Measurements from ENCODE around the gene EDRF1. TPM values are rescaled to one million over a fixed set of nuclear protein-coding genes. Genes with fewer than 3 reads are reported as not detected.

Gene EDRF1
- total and polyA plus RNA-seq, 2 of the 4 experiments (the other 2 are of a cell fraction), result 17.0 to 24.9 TPM

GRCh38 chr10:125774581-125775191 is 55.2 kb downstream of the EDRF1 start:
- Histone ChIP-seq H2BK120ac (ENCODE audit: low read depth, low read length) (no peak overlapping the region), H3K27me3 (ENCODE audit: control insufficient read depth, insufficient read depth, low read length) (peaks cover 3% of the 10 kb centered on the region; the same call in 1 of the 2 replicates), H3K23ac (ENCODE audit: low read depth, low read length) (no peak overlapping the region), H3K56ac (ENCODE audit: extremely low read depth, insufficient read depth, low read length) (no peak overlapping the region), H4K5ac (ENCODE audit: low read depth, low read length) (no peak overlapping the region), H2BK20ac (ENCODE audit: low read depth, low read length) (no peak overlapping the region), H3K9me1 (ENCODE audit: insufficient read depth, low read length) (no peaks in the 10 kb centered on the region), H4K91ac (ENCODE audit: insufficient read depth, low read depth, low read length) (no peak overlapping the region), H3K18ac (ENCODE audit: low read depth, low read length) (no peak overlapping the region), H3K36me3 (ENCODE audit: control insufficient read depth, insufficient read depth, low read length) (no peaks in the 10 kb centered on the region), H4K20me1 (ENCODE audit: insufficient read depth, low read length) (no peaks in the 10 kb centered on the region), H3K9ac (ENCODE audit: low read depth, low read length) (no peak overlapping the region), H2AFZ (replicated peaks; ENCODE audit: low read length, poor library complexity) (peak overlapping the region; percentile 9), H3K4me2 (ENCODE audit: low read depth, low read length) (no peak overlapping the region), H3K14ac (replicated peaks; ENCODE audit: low read depth, low read length) (no peak overlapping the region), H2BK15ac (ENCODE audit: low read depth, low read length) (no peak overlapping the region), H2AK5ac (ENCODE audit: low read depth, low read length) (no peak overlapping the region), H2AK9ac (replicated peaks; ENCODE audit: low read depth, low read length, poor library complexity) (no peak overlapping the region), H3K4me3 (ENCODE audit: insufficient read depth, low read depth, low read length) (no peak overlapping the region), H3K9me3 (ENCODE audit: control insufficient read depth, insufficient read depth, low read length) (no peaks in the 10 kb centered on the region), H3K79me1 (ENCODE audit: low read depth in 1 of 2, low read length in 2 of 2) (no peaks in the 10 kb centered on the region), H4K8ac (ENCODE audit: low read depth in 2 of 2, low read length in 2 of 2) (no peak overlapping the region), H3K27ac (ENCODE audit: insufficient read depth, low read length) (no peak overlapping the region), H3K4ac (ENCODE audit: low read depth, low read length) (no peak overlapping the region), H3K4me1 (ENCODE audit: control insufficient read depth, insufficient read depth, low read length) (no peaks in the 10 kb centered on the region), H2BK5ac (ENCODE audit: low read depth, low read length, poor library complexity, severe bottlenecking) (no peak overlapping the region)
- ChIA-PET POLR2A (ENCODE audit: unreplicated experiment) (interaction anchor here (0.6 kb wide), 1 partner anchor 689 kb away, joined by 4 read pairs; no protein-coding TSS in a partner anchor), CTCF (no interaction called here)
- TF ChIP-seq RFX5 (IDR thresholded peaks at IDR 0.05; ENCODE audit: low read depth, low read length) (no peak), MXI1 (IDR thresholded peaks at IDR 0.05; ENCODE audit: borderline replicate concordance, low read depth, low read length) (no peak), FOS (IDR thresholded peaks at IDR 0.05; ENCODE audit: low read depth, low read length) (no peak), USF2 (IDR thresholded peaks at IDR 0.05; ENCODE audit: low read depth, low read length) (no peak), MAFK (IDR thresholded peaks at IDR 0.05; ENCODE audit: low read depth, low read length) (no peak), RCOR1 (IDR thresholded peaks at IDR 0.05; ENCODE audit: insufficient replicate concordance, low read length) (no peak), CEBPB (IDR thresholded peaks at IDR 0.05; ENCODE audit: low read depth, low read length) (no peak), CTCF (conservative IDR thresholded peaks at IDR 0.05; ENCODE audit: low read depth, low read length) (no peak), NFE2L2 (IDR thresholded peaks at IDR 0.05; ENCODE audit: low read depth, low read length) (no peak), MAZ (IDR thresholded peaks at IDR 0.05; ENCODE audit: borderline replicate concordance, low read depth, low read length) (no peak), SMC3 (IDR thresholded peaks at IDR 0.05; ENCODE audit: low read depth, low read length) (no peak), BHLHE40 (IDR thresholded peaks at IDR 0.05; ENCODE audit: low read depth, low read length) (no peak), POLR2A (IDR thresholded peaks at IDR 0.05; ENCODE audit: low read depth, low read length) (no peak), CHD1 (IDR thresholded peaks at IDR 0.05; ENCODE audit: low read depth, low read length) (no peak)
- dilution Hi-C loops (cut with HindIII; ENCODE audit: low sequenced_read_pairs, unreplicated experiment), result no loop called here
- ATAC-seq (ENCODE audit: low read depth), result no peak
- intact Hi-C loops (cut with micrococcal nuclease), result no loop called here
- in situ Hi-C loops (cut with MboI; ENCODE audit: low sequenced_read_pairs), result no loop called here
- DNase-seq, result no peak
- no TSS peak for BruUV-seq (replicated peaks)
- WGBS, 2 experiments (ENCODE audit: extremely low coverage in 2 of 2, insufficient read length in 1 of 2), result 97% methylated on average over 14 of the region's 32 CpGs; no CpG with 5 or more reads in 1 of the 2 experiments

Measured in IMR-90 (cell line).